Measurements from ENCODE around the gene BRF1.
A peak's percentile ranks its signal among the peaks of the same experiment; 100 is the strongest.

BRF1 gene

GRCh38 chr14:105171004-105171673 lies 129.7 kb downstream of the BRF1 start:
- no peak for DNase-seq (ENCODE audit: low spot score)

- no peak for DNase-seq (ENCODE audit: low spot score)
Observed at GRCh38 chr14:105169776-105170655, 130.8 kb downstream of the BRF1 start.

GRCh38 chr14:105168979-105169507 lies 131.8 kb downstream of the BRF1 start:
- peak; percentile 88 for DNase-seq (ENCODE audit: low spot score)

GRCh38 chr14:105168496-105168978 lies 132.3 kb downstream of the BRF1 start, which contains the start of gene JAG2:
TSS of gene JAG2 (minus strand) at chr14:105168776. CDS start at chr14:105168420, 356 bp downstream.
- peak; percentile 91 for DNase-seq (ENCODE audit: low spot score)

- DNase-seq (ENCODE audit: low spot score) = peak; percentile 79
Observed at GRCh38 chr14:105168093-105168420, 132.7 kb downstream of the BRF1 start.

- DNase-seq (ENCODE audit: low spot score) = peak; percentile 92
Observed at GRCh38 chr14:105167303-105168092, 133.3 kb downstream of the BRF1 start.

- no peak for DNase-seq (ENCODE audit: low spot score)
Observed at GRCh38 chr14:105166571-105167302, 134.1 kb downstream of the BRF1 start.

GRCh38 chr14:105165761-105166485 lies 134.9 kb downstream of the BRF1 start:
- DNase-seq (ENCODE audit: low spot score) = no peak

- no peak for DNase-seq (ENCODE audit: low spot score)
Observed at GRCh38 chr14:105165134-105165704, 135.6 kb downstream of the BRF1 start.

- no peak for DNase-seq (ENCODE audit: low spot score)
Observed at GRCh38 chr14:105163040-105163742, 137.6 kb downstream of the BRF1 start.

GRCh38 chr14:105162669-105162979 lies 138.2 kb downstream of the BRF1 start:
- DNase-seq (ENCODE audit: low spot score) = no peak

- no peak for DNase-seq (ENCODE audit: low spot score)
Observed at GRCh38 chr14:105161964-105162668, 138.7 kb downstream of the BRF1 start.

GRCh38 chr14:105161309-105161708 lies 139.5 kb downstream of the BRF1 start:
- DNase-seq (ENCODE audit: low spot score) = no peak

- DNase-seq (ENCODE audit: low spot score) = no peak
Observed at GRCh38 chr14:105160776-105161175, 140.0 kb downstream of the BRF1 start.

- DNase-seq (ENCODE audit: low spot score) = no peak
Observed at GRCh38 chr14:105159344-105159743, 141.5 kb downstream of the BRF1 start.
